GM21786 (cell line): ENCODE data around the gene TAPBPL.
"Not testable (repeated sequence)": the region's sequence is repeated elsewhere in the genome, so short reads cannot be mapped to it uniquely, and the experiment has no call there.

Experiments used
- ATAC-seq: cut with Tn5 transposase; IDR thresholded peaks from one replicate; pipeline ENCODE4 v1.9.1; 2021; ENCODE audit not compliant: unreplicated experiment

The TAPBPL gene

GRCh38 chr12:6462234-6462995 lies 10.6 kb downstream of the TAPBPL start:
- no peak for ATAC-seq

GRCh38 chr12:6463216-6463615 lies 11.4 kb downstream of the TAPBPL start:
- ATAC-seq: no peak

GRCh38 chr12:6463858-6464257 lies 12.0 kb downstream of the TAPBPL start:
- no peak for ATAC-seq

GRCh38 chr12:6464531-6464930 lies 12.7 kb downstream of the TAPBPL start:
- ATAC-seq: no peak

DNA sequence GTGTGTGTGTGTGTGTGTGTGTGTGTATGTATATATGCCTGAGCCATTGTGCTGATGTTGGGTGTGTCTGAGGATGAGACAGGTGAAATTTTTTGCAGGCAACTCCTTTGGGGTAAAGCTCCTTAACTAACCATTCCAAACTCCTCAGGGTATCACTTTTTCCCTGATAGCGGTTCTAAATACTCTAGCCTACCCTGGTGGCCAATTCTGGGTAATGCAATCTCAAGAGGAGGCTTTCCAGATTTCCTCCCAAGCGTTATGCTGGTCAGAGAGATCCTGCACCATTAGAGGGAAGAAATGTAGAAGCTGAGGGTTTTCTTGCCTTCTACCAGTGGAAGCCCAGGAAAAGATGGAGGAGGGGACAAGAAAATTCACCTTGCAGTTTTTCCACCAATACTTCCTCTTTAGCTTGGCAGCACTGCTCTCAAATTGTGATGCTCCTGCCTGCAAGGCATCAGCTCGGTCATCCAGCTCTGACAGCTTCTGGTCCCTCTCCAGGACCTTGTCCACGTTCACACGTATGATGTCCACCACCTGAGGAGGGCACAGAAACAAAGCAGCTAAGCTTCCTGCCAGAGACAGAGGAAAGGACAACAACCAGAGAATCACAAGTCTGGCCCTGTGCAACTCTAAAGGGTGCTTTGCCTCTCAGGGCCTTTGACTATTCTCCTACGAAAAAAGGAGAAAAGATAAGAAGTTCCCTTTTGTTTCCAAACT lies 13.8 kb downstream of the TAPBPL start:
- ATAC-seq: no peak

GRCh38 chr12:6466184-6466573 lies 14.3 kb downstream of the TAPBPL start:
- ATAC-seq: no peak

GRCh38 chr12:6466751-6467150 lies 14.9 kb downstream of the TAPBPL start:
- ATAC-seq: not testable (repeated sequence)

- ATAC-seq: not testable (repeated sequence)
These were observed 15.9 kb downstream of the TAPBPL start for GRCh38 chr12:6467571-6468282.

DNA sequence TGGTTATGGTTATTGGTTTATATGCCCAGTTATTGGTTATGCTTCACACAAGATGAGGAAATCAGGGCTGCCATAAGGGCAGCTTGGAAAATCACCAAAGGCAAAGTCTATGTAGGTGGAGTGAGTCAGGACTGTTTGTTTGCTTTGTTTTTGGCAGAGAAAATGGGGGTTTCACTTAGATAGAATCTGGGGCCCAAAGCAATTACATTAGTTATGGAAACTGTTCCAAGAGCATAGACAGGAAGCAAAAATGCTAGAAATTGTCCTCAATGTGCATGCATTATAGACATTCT lies 16.4 kb downstream of the TAPBPL start:
- ATAC-seq: no peak

DNA sequence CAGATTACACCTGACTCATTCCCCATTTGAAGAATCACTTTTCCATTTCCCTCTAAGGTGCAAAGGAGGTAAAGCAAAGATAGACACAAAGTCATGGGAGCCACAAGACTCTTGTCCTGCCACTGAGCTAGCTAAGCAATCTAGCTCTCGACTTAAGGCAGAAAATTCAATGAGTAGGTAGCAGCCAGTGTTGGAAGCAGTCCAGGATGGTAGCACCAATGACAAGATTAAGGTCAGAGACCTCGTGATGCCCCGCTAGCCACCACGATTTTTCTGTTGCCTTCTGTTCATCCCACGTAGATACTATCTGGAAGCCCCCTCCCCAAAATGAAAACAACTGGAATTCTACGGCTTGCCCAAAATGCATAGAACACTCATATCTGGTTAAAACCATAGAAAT lies 17.2 kb downstream of the TAPBPL start:
- ATAC-seq: no peak

GRCh38 chr12:6469609-6470374 lies 17.9 kb downstream of the TAPBPL start:
- ATAC-seq: no peak

- ATAC-seq: peak; percentile 84
These were observed 18.7 kb downstream of the TAPBPL start, which contains the start of gene VAMP1 for GRCh38 chr12:6470375-6471163. TSS of gene VAMP1 (minus strand) at chr12:6470677. CDS start at chr12:6470531, 146 bp downstream.

DNA sequence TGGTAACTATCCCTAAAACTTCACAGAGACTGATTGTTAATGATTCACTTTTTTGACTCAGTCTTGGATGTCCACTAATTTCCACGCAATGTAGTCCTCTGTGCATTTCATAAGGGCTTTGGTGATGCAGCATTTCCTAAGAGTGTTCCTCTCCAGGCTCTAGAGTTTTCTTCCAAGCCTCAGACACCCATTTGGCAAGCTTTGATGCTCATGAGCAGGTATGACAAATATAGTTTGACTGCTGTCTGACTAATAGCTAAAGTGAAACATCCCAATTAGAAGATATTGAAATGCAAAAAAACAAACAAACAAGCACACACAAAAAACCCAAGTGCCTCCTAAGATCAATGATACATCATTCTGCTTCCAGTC lies 20.1 kb downstream of the TAPBPL start:
- no peak for ATAC-seq

- ATAC-seq: no peak
These were observed 20.6 kb downstream of the TAPBPL start for GRCh38 chr12:6472491-6472890.

DNA sequence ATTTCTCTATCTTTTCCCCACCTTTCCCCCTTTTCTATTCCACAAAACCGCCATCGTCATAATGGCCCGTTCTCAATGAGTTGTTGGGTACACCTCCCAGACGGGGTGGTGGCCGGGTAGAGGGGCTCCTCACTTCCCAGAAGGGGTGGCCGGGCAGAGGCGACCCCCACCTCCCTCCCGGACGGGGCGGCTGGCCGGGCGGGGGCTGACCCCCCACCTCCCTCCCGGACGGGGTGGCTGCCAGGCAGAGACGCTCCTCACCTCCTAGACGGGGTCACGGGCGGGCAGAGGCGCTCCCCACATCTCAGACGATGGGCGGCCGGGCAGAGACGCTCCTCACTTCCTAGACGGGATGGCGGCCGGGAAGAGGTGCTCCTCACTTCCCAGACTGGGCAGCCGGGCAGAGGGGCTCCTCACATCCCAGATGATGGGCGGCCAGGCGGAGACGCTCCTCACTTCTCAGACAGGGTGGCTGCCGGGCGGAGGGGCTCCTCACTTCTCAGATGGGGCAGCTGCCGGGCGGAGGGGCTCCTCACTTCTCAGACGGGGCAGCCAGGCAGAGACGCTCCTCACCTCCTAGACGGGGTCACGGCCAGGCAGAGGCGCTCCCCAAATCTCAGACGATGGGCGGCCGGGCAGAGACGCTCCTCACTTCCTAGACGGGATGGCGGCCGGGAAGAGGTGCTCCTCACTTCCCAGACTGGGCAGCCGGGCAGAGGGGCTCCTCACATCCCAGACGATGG lies 23.6 kb downstream of the TAPBPL start:
- ATAC-seq: not testable (repeated sequence)

- no peak for ATAC-seq
These were observed 24.6 kb downstream of the TAPBPL start for GRCh38 chr12:6476489-6476888.

DNA sequence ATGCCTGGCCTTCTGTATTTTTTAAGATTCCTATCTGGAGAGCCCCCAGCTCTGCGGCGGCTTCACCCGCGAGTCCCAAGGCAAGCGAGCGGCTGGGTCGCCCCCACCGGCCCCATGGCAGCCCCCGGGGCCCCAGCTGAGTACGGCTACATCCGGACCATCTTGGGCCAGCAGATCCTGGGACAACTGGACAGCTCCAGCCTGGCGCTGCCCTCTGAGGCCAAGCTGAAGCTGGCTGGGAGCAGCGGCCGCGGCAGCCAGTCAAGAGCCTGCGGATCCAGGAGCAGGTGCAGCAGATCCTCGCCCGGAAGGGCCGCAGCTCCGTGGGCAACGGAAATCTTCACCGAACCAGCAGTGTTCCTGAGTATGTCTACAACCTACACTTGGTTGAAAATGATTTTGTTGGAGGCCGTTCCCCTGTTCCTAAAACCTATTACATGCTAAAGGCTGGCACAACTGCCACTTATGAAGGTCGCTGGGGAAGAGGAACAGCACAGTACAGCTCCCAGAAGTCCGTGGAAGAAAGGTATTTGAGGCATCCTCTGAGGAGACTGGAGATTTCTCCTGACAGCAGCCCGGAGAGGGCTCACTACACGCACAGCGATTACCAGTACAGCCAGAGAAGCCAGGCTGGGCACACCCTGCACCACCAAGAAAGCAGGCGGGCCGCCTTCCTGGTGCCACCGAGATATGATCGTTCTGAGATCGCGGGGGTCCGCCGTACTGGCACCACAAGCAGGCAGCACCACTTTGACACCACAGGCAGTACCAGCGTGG lies 25.9 kb downstream of the TAPBPL start:
- ATAC-seq: not testable (repeated sequence)

DNA sequence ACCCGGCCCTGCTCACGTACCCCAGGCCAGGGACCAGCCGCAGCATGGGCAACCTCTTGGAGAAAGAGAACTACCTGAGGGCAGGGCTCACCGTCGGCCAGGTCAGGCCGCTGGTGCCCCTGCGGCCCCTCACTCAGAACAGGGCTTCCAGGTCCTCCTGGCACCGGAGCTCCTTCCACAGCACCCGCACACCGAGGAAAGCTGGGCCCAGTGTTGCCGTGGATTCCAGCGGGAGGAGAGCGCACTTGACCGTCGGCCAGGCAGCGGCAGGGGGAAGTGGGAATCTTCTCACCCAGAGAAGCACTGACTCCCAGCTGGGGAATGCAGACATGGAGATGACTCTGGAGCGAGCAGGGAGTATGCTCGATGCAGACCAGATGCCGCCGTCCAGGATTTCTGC lies 26.6 kb downstream of the TAPBPL start:
- ATAC-seq: no peak

DNA sequence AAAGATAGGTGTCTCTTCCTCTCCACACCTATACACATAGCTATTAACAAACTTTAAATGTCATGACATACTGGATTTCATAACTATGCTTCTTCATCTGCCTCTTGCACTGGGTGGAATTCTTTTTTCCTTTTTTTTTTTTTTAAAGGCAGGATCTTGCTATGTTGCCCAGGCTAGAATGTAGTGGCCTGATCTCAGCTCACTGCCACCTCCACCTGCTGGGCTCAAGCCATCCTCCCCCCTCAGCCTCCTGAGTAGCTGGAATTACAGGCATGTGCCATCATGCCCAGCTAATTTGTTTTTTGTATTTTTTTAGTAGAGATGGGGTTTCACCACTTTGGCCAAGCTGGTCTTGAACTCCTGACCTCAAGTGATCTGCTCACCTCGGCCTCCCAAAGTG lies 36.4 kb downstream of the TAPBPL start:
- no peak for ATAC-seq
